Measurements from ENCODE around the gene GRHL3.

The GRHL3 gene

GRCh38 chr1:24343412-24344089, 24.4 kb downstream of the GRHL3 start:
- no peak for DNase-seq (ENCODE audit: low spot score)

GRCh38 chr1:24344090-24344742, 25.1 kb downstream of the GRHL3 start:
- no peak for DNase-seq (ENCODE audit: low spot score)

GRCh38 chr1:24345334-24345733, 26.2 kb downstream of the GRHL3 start:
- peak; percentile 19 for DNase-seq (ENCODE audit: low spot score)

GRCh38 chr1:24347159-24347934, 28.2 kb downstream of the GRHL3 start:
- no peak for DNase-seq (ENCODE audit: low spot score)

- no peak for DNase-seq (ENCODE audit: low spot score)
Observed at GRCh38 chr1:24348196-24348595, 29.0 kb downstream of the GRHL3 start.

GRCh38 chr1:24349891-24350290, 30.7 kb downstream of the GRHL3 start:
- no peak for DNase-seq (ENCODE audit: low spot score)

GRCh38 chr1:24351247-24351646, 32.1 kb downstream of the GRHL3 start:
- DNase-seq (ENCODE audit: low spot score) = no peak

GRCh38 chr1:24351918-24352627, 32.9 kb downstream of the GRHL3 start:
- DNase-seq (ENCODE audit: low spot score) = no peak

- DNase-seq (ENCODE audit: low spot score) = no peak
Observed at GRCh38 chr1:24353292-24353891, 34.2 kb downstream of the GRHL3 start.

GRCh38 chr1:24355466-24355865, 36.3 kb downstream of the GRHL3 start:
- DNase-seq (ENCODE audit: low spot score) = no peak

GRCh38 chr1:24357038-24357437, 37.9 kb downstream of the GRHL3 start:
- DNase-seq (ENCODE audit: low spot score) = no peak

- no peak for DNase-seq (ENCODE audit: low spot score)
Observed at GRCh38 chr1:24360681-24361080, 41.5 kb downstream of the GRHL3 start.

GRCh38 chr1:24361811-24362210, 42.7 kb downstream of the GRHL3 start:
- DNase-seq (ENCODE audit: low spot score) = no peak

- DNase-seq (ENCODE audit: low spot score) = no peak
Observed at GRCh38 chr1:24362396-24362795, 43.2 kb downstream of the GRHL3 start.

- DNase-seq (ENCODE audit: low spot score) = no peak
Observed at GRCh38 chr1:24362982-24363614, 43.9 kb downstream of the GRHL3 start.

GRCh38 chr1:24363994-24364393, 44.8 kb downstream of the GRHL3 start:
- no peak for DNase-seq (ENCODE audit: low spot score)

- DNase-seq (ENCODE audit: low spot score) = no peak
Observed at GRCh38 chr1:24364605-24364974, 45.4 kb downstream of the GRHL3 start.

- DNase-seq (ENCODE audit: low spot score) = no peak
Observed at GRCh38 chr1:24364975-24365678, 46.0 kb downstream of the GRHL3 start.

GRCh38 chr1:24366707-24367106, 47.5 kb downstream of the GRHL3 start:
- no peak for DNase-seq (ENCODE audit: low spot score)

GRCh38 chr1:24369199-24369598, 50.0 kb downstream of the GRHL3 start:
- DNase-seq (ENCODE audit: low spot score) = no peak

GRCh38 chr1:24369801-24370200, 50.6 kb downstream of the GRHL3 start:
- no peak for DNase-seq (ENCODE audit: low spot score)
